ENCODE measurements around the gene HBD.
"Not testable (repeated sequence)": the region's sequence is repeated elsewhere in the genome, so short reads cannot be mapped to it uniquely, and the experiment has no call there.

HBD gene

DNA sequence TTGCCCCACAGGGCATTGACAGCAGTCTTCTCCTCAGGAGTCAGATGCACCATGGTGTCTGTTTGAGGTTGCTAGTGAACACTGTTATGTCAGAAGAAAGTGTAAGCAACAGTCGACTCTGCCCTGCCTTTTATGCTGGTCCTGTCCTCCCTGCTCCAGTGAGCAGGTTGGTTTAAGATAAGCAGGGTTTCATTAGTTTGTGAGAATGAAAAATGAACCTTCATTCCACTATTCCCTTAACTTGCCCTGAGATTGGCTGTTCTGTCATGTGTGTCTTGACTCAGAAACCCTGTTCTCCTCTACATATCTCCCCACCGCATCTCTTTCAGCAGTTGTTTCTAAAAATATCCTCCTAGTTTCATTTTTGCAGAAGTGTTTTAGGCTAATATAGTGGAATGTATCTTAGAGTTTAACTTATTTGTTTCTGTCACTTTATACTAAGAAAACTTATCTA is at the start of gene HBD:
Gene HBD, minus strand, starts transcription at position 103 of the 454 bp plus-strand sequence. Its CDS starts 50 bp downstream, at position 53.
- DNase-seq (ENCODE audit: low read depth): peak; percentile 23

DNA sequence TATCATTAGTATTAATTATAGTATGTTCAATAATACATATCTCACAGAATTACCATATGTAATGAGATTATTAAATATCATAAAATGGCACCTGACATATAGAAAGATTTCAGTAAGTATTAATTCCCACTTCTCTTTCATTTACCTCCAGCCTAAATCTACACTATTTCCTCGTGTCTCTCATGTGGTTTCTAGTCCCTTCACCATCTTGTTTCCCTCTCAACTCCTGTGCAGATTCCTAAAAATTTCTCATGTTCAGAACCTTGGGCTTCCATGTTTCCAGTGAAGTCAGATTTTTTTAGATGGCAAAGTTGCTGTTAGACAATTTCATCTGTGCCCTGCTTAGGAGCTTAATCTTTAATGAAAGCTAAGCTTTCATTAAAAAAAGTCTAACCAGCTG is 49.6 kb upstream of the HBD start:
- DNase-seq (ENCODE audit: low read depth): no peak

DNA sequence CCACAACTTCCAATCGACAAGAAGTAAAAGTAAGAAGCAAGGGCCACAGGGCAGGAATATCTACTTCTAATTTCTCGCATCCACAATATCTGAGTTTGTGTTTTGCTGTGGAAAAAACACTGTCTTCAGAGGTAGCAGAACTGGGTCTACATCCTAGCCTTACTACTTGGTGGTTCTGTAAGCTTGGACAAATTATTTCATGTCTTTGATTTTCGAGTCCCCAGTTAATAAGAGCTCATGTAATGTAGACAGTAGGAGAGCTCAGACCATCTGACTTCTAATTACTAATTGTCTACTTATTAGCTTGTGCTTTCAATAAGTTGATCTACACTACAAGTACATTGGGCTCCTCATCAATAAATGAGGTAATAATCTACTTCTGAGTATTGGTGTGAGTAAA is 48.8 kb upstream of the HBD start:
- DNase-seq (ENCODE audit: low read depth): no peak

DNA sequence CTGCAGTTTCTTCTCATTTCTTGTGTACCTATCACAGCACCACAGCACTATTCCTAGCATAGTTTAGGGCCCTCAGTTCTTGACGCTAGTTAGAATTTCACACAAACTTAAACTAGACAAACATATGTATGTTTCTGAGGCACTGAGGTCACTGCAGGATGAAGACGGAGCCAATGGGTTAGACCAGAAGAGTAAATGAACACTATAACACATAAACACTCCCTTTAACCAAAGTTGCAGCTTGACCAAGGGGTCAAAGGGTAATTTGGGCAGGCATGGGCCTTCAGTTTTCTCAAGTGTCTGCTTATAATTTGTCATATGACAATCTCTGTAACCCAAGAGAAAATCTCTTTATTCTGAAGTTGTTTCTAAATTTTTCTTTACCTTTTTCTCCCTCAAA is 48.3 kb upstream of the HBD start:
- DNase-seq (ENCODE audit: low read depth): no peak

DNA sequence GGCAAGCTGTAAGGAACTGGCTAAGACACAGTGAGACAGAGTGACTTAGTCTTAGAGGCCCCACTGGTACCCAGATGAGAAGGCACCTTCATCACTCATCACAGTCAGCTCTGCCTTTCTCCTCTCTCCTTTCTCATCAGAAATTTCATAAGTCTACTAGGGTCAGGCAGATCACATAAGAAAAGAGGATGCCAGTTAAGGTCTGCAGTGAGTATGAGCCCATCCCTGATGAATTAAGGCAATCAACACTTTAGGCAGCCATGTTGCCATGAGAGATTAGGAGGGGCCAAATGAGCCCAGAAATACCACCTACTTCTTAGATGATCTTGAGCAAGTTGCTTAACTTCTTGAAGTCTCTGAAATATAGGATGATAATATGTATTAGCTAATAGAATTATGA is 47.3 kb upstream of the HBD start:
- DNase-seq (ENCODE audit: low read depth): no peak

DNA sequence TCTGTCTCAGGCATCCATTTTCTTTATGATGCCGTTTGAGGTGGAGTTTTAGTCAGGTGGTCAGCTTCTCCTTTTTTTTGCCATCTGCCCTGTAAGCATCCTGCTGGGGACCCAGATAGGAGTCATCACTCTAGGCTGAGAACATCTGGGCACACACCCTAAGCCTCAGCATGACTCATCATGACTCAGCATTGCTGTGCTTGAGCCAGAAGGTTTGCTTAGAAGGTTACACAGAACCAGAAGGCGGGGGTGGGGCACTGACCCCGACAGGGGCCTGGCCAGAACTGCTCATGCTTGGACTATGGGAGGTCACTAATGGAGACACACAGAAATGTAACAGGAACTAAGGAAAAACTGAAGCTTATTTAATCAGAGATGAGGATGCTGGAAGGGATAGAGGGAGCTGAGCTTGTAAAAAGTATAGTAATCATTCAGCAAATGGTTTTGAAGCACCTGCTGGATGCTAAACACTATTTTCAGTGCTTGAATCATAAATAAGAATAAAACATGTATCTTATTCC is 46.4 kb upstream of the HBD start:
- DNase-seq (ENCODE audit: low read depth): peak; percentile 100

DNA sequence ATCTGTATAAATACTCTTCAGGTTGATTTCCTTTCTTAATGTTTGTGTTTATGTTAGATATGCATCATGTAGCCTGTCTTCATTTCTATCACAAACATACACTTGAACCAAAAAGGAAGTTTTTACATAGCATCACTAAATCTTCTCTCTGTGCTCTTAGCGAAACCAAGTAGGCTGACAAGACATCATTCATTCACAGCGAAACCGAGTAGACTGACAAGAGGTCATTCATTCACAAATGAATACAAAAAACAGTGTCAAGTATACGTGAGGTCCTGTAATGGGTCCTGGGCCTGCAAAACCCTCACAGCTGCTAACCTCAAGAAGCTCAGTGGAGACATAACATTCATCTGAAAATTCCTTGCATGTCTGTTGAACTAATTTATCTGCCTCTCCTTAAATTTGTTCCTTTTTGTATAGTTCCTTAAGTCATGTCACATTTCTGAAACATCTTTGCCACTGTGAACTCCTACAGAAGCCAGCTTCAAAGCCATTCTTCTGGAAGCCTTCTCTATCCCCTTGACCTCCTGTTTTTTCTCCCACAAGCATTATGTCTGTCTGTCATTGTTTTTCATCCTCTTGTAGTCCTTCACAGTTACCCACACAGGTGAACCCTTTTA is 45.3 kb upstream of the HBD start:
- no peak for DNase-seq (ENCODE audit: low read depth)

DNA sequence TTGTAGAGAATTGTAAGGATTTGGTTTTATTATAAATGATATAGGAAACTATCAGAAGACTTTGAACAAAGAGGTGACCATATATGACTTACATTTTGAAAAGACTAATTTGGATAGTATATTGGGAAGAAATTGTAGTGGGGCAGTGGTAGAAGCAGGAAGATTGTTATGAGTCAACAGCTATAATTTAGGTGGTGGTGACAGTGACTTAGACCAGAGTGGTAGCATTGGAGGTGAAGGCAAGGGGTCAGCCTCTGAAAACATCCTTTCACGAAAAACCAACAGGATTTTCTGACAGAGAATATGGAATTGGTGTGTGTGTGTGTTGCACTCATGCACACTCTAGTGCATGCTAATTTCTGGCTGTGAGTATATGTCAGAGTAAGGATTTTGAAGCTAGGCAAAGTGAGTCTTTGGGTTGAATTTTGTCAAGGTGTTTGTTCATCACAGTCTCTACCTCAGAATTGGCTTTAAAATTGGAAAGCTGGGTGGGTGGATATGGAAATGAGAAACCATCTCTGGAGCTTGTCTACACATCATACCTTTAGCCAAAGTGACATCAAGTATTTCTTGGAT is 43.6 kb upstream of the HBD start:
- peak; percentile 20 for DNase-seq (ENCODE audit: low read depth)

DNA sequence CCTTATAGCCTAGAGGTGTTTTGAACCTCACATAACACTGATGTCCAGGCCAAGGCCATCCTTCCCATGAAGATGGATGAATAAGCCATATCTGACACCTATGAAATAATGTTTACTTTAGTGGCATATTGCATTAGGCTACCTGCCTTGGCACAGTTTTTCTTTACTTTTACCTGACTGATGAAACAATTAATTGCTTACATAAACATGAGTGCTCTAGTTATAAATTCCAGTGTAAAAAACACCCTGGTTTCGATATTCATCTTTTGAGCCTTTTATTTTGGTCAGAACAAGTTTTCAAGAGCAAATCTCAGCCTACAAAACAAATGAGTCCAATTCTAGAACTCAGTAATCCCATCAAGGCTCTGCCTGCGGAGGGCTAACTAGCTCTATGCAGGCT is 42.4 kb upstream of the HBD start:
- DNase-seq (ENCODE audit: low read depth): no peak

DNA sequence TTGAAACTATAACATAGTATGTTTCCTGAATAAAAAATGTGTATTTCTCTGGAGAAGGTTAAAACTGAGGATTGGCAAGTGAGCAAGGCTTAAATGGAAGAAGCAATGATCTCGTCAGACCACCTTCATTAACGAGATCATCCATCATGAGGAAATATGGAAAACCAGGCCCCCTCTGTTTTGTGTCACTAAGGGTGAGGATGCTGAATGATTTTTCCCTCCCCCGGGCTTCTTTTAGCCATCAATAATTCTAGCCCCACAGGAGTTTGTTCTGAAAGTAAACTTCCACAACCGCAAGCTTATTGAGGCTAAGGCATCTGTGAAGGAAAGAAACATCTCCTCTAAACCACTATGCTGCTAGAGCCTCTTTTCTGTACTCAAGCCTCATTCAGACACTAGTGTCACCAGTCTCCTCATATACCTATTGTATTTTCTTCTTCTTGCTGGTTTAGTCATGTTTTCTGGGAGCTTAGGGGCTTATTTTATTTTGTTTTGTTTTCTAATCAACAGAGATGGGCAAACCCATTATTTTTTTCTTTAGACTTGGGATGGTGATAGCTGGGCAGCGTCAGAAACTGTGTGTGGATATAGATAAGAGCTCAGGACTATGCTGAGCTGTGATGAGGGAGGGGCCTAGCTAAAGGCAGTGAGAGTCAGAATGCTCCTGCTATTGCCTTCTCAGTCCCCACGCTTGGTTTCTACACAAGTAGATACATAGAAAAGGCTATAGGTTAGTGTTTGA is 41.3 kb upstream of the HBD start:
- no peak for DNase-seq (ENCODE audit: low read depth)

DNA sequence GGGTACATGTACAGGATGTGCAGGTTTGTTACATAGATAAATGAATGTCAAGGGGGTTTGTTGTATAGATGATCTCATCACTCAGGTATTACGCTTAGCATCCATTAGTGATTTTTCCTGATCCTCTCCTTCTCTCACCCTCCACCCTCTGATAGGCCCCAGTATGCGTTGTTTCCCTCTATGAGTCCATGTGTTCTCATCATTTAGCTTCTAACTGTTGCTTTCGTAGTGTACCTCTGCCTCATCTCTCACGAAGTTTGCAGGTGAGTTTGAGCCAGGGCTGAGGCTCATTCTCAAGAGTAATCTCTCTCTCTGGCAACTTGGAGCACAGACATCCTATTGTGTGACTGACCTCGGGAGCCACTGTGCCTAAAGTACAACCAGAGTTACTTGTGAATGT is 40.1 kb upstream of the HBD start:
- DNase-seq (ENCODE audit: low read depth): peak; percentile 83

DNA sequence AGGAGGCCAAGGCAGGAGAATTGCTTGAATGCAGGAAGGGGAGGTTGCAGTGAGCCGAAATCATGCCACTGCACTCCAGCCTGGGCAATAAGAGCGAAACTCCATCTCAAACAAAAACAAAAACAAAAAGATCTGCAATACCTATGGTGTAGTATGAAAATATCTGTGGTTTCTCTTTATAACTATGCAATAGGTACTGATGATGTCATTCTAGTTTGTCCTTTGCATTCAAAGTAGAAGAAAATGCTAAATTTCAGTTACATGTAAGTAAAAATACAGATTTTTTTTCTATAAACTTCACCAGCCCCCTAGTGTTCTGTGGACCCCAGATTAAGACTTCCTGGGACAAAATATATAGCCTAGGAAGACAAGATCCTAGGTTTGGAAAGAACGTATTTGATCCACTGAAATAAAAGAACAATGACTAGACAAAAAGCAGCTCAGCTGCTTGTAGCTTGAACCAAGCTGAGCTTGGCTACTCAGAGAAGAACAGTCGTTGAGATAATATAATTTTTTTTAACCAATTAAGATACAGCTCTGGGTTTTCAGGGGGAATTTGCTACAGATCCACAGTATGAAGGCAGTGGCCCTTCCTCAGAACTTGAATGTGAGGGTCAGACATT is 38.2 kb upstream of the HBD start:
- DNase-seq (ENCODE audit: low read depth): no peak

DNA sequence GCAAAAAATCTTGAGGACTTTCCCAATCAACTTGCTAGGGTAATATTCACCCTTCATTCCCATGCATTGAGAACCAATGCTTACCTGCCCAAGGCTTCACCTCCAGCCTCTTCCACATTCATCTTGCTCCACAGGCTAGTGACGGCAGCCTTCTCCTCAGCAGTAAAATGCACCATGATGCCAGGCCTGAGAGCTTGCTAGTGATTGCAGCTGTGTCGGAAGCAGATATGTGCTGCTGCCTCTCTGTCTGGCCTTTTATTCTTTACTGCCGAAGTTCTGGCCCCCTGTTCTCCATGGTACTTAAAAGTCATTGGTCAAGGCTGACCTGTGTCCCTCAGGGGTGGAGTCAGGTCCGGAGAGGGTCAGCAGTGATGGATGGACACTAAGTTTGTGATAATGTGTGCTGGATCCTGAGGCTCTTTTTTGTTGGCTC is 35.4 kb upstream of the HBD start, which contains the start of gene HBE1:
Gene HBE1, minus strand, starts transcription at position 231 of the 433 bp plus-strand sequence. Its CDS starts 55 bp downstream, at position 176.
- DNase-seq (ENCODE audit: low read depth): no peak

DNA sequence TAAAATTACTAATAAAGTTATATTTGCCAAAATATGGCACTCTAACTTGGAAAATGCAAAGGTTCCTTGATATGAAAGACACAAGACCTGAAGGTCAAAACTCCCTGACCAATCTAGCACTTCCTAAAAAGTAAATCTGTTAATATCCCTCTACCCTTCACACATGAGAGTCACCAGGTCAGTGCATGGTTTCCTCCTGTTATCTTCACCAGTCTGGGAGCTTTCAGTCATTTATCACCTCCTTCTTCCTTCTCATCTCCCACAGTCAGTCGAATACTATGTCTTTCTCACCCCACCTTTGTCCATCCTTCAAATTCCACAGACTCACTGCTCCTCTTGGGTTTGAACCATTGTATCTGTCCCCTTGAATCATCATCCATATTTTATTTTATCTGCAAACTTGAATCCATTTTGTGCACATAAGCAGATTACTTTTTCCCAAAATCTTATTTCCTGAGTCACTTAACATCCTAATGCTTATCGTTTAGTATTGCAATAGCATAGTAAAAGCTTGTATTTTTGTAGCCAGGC is 32.8 kb upstream of the HBD start:
- no peak for DNase-seq (ENCODE audit: low read depth)

DNA sequence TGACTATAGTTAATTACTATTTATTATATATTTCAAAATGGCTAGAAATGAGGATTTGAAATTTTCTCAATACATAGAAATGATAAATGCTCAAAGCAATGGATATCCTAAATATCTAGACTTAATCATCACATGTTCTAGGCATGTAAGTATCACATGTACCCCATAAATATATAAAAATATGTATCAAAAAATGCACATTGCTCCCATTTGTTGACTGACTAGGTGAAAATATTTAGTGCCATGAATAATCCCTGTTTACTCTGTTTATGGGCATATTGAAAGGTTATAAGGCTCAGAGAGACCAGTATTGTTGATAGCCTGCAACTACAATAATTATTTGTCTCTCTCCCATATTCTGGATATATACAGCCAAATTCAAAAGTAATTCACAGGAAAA is 32.3 kb upstream of the HBD start:
- no peak for DNase-seq (ENCODE audit: low read depth)

DNA sequence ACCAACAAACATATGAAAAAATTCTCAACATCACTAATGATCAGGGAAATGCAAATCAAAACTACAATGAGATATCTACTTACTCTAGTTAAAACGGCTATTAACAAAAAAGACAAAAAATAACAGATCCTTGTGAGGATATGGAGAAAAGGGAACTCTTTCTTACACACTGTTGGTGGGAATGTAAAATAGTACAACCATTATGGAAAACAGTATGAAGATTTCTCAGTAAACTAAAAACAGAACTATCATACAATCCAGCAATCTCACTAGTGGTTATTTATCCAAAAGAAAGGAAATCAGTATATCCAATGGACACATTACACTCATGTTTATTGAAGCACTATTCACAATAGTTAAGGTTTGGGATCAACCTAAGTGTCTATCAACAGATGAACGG is 31.5 kb upstream of the HBD start:
- DNase-seq (ENCODE audit: low read depth): no peak

DNA sequence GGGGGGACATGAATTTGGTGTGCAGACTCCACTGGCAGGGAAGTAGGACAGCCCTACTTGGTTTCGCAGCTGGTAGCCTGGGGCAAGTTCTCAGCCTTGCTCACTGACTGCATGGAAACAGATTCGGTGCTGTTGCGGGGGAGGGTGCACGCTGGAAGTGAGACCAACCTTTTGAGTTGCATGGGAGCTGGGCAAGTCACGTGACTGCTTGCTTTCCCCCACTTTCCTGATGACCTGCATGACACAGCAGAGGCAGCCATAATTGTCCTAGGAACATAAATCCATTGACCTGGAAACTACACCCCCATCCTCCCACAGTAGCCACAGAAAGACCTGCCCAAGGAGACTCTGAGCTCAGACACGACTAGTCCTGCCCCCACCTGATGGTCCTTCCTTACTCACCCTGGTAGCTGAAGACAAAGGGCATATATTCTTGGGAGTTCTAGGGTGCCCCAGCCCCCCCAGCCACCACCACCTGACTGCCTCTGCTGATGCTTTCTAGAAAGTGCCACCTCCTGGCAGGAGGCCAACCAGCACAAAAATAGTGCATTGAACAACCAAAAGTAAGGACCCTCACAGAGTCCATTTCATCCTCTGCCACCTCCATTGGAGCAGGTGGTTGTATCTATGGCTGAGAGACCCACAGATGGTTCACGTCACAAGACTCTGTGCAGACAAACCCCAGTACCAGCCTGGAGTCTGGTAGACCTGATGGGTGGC is 24.4 kb upstream of the HBD start:
- DNase-seq (ENCODE audit: low read depth): no peak

DNA sequence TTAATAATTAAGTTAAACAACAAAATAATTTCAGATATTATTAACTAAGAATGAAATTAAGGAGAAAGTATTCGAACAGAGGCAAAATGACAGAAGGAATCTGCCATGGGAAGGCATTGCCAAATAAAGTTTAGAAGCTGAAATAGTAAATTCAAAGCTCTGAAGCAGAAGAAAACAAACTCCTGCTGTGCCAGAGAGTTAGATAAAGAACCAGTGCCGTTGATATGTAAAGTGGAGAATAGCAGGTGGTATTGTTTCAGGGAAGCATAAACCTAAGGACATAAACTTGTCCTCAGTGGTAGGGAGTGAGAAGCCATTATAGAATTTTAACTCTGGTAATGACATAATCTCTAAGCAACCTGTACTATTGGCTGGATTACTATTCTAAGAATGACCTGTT is 23.0 kb upstream of the HBD start:
- DNase-seq (ENCODE audit: low read depth): no peak

DNA sequence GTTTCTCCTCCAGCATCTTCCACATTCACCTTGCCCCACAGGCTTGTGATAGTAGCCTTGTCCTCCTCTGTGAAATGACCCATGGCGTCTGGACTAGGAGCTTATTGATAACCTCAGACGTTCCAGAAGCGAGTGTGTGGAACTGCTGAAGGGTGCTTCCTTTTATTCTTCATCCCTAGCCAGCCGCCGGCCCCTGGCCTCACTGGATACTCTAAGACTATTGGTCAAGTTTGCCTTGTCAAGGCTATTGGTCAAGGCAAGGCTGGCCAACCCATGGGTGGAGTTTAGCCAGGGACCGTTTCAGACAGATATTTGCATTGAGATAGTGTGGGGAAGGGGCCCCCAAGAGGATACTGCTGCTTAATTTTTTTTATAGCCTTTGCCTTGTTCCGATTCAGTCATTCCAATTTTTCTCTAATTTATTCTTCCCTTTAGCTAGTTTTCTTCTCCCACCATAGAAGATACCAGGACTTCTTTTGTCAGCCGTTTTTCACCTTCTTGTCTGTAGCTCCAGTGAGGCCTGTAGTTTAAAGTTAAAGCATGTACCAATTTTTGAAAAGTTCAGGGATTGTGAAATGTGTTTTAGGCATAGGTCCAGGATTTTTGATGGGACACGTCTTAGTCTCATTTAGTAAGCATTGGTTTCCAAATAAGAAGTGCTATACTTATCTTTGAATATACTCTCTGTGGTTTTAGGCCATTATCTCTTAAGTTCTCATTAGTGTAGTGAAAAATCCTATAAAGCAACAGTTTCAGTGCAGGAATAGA is 20.5 kb upstream of the HBD start, which contains the start of gene HBG2:
Gene HBG2, minus strand, starts transcription at position 136 of the 768 bp plus-strand sequence. Its CDS starts 53 bp downstream, at position 83.
- not testable (repeated sequence) for DNase-seq (ENCODE audit: low read depth)

DNA sequence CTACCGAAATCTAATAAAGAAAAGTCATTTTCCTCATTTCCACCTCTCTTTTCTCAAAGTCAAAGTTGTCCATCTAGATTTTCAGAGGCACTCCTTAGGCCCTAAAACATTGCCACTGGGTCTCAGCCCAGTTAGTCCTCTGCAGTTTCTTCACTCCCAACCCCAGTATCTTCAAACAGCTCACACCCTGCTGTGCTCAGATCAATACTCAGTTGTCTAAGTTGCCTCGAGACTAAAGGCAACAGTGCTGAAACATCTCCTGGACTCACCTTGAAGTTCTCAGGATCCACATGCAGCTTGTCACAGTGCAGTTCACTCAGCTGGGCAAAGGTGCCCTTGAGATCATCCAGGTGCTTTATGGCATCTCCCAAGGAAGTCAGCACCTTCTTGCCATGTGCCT is 19.7 kb upstream of the HBD start:
- DNase-seq (ENCODE audit: low read depth): not testable (repeated sequence)

DNA sequence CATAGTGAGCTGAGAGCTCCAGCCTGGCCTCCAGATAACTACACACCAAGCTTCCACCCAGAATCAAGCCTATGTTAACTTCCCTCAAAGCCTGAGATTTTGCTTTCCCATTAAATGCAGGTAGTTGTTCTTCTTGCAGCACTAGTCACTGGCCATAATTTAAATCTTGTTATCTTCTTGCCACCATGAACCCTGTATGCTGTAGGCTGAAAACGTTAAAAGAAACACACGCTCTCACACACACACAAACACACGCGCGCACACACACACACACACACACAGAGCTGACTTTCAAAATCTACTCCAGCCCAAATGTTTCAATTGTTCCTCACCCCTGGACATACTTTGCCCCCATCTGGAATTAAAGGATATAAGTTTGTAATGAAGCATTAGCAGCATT is 19.2 kb upstream of the HBD start:
- not testable (repeated sequence) for DNase-seq (ENCODE audit: low read depth)

All from ELR (cell line).